ENCODE results near the gene SLC6A11.

Gene SLC6A11

DNA sequence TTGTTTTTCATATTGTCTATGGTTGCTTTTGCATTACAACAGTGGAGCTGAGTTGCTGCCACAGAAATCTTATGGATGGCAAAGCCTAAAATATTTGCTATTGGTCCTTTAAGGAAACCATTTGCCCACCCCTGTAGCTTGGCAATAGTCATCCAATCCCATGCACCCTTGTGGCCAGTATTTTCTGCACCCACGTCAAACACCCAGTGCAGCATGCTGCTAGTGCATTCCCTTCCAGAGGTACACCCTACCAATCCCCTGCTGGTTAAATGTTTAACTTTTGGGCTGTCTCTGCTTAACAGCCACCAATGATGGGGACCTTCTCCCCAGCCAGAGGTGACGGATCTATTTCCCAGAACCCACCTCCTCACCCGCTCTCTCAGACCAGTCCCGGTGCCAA, 23.8 kb upstream of the SLC6A11 start:
- no peak for DNase-seq

DNA sequence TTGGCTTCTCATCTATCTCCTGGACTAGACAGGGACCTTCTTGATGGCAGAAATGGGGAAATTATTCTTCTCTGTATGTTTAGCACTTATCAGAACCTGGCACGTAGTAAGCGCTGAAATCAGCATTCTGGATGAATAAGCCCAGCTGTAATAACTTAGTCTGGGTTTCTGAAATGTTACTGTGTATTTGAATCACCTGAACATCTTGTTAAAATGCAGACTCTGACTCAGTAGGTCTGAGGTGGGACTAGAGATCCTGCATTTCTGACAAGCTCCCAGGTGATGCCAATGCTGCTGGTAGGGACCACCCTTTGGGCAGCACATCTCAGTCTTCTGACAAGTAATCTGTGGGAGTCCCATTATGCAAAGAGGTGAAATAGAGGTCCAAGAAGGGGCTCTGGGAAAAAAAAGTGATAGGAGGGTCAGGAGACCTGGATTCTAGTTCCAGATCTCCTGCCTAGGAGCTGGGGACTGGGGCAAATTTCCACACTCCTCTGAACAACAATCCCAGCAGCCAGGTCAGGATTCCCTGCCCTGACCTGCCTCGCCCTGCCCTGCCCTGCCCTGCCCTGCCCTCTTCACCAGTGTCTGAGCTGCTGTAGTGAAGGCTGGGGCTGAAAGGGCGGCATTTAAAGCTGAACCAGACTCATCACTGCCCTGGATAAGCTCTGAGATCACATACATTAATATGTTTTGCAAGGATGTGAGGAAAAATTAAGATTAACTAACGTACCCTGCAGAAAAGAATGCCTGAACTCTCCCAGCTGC, 17.2 kb upstream of the SLC6A11 start:
- DNase-seq, result no peak

DNA sequence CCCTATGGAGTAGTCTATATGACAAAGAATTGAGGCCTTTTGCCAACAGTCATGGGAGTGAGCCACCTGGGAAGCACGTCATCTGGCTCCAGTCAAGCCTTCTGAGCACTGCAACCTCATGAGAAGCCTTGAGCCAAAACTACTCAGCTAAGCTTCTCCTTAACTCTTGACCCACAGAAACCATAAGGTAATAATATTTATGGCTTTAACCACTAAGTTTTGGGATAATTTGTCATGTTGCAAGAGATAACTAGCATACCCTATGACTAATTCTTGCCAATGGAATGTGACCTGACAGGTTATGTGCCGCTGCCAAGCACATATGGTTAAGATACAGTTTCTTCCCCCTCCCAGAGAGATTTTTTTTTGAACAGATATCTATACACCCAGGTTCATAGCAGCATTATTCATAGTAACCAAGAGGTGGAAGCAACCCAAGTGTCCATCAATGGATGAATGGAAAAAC, 11.8 kb upstream of the SLC6A11 start:
- no peak for DNase-seq

DNA sequence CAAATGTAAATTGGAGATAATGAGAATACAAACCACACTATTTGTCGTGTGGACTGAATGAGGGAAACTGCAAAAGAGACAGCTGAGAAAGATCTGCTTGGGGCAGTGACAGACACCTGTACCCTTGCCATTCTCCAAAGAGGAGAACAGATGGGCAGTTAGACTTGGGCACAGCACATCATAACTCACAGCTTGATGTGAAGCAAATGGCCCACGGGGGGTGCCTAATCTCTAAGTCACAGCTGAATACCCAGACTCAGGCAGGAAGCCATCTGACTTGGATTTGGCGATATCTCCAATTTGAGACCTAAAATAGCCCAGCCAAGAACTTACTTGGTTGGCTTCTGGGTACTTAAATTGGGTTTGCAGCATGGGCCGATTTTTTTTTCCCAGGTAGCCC, 10.0 kb upstream of the SLC6A11 start:
- DNase-seq, result no peak

DNA sequence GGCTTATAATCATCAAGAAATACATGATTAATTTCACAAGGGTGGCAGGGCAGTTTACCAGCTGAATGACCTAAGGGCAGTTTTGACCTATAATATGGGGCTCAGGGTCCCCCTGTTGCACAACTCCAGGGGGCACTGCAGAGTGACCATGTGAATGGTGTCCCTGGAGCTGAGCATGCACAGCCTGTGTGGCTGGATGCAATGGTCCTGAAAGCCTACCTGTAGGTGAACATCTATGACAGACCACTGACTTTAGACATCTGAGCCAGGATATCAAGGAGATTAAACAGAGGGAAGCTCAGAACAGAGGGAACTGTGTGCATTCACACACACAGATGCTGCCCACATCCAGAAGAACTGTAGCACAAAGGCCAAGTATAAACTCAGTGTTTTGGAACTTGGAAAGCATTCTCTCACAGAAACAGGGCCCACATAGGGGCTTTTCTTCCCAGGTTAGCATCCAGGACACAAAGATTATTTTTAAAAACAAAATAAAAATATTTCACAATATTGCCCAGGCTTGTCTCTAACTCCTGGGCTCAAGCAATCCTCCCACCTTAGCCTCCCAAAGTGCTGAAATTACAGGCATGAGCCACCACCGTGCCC, 7.8 kb upstream of the SLC6A11 start:
- no peak for DNase-seq

DNA sequence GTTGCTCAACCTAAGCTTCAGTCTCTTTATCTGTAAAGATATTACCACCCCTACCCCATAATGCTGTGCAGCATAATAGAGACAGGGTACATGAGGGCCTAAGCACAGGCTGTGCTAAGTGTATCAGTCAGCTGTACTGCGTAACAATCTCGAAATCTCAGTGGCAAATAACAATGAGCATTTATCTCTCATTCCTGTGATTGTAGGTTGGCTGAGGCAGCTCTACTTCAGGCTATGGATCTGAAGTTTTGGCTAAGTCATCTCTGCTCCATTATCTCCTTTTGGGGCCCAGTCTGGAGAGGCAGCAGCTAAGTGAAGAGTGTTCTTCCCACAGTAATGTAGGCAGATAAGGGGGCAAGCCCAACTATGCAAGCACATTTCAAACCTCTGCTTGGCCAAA, 7.1 kb upstream of the SLC6A11 start:
- DNase-seq, result no peak

DNA sequence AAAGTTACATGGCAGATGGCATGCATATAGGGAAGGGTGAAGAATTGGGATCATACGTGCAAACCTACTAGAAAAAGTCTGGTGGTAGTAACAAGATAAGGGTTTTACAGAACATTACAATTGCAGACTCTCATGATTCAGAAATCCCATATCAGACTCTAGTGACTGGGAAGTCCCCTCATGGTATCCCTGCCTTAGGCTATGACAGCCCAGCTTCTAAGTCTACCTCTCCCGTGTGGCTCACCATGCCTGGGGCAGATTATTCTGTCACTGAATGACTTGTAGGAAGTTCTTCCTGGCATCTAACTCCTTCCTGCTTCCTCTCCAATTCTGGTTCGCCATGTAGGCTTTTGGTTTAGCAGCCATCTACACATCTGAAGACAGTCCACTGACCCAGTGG, 5.7 kb upstream of the SLC6A11 start:
- no peak for DNase-seq

DNA sequence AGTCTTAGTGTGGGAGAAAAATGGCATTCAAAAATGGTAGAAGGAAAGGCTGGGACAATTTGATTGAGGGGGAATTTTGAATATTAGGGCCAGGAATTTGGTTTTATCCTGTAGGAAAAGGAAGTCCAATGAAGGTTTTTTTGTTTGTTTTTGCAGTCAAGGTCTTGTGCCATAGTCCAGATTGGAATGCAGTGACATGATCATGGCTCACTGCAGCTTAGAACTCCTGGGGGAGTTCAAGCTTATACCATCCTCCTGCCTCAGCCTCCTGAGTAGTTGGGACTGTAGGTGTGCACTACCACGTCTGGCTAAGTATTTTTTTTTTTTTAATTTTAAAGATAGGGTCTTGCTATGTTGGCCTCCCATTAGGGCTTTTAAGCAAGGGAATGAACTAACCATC, 2.6 kb upstream of the SLC6A11 start:
- no peak for DNase-seq

DNA sequence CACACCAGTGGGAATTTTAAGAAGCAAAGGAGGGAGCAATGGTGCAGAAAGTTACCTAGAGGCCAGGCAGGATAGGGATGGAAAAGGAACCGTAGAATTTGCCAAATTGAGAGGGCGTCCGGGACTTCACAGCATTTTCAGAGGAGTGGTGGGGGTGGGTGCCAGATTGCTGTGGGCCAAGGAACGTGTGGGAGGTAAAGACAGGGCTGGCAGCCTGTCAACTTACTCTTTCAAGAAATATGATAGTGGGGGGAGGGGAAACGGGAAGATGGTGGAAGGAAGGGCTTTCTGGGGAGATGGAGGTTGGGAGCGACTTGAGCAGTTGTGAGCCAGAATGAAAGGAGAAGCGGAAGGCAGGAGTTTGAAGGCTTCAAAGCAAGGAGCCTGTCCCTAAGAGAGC, 1.4 kb upstream of the SLC6A11 start:
- no peak for DNase-seq

DNA sequence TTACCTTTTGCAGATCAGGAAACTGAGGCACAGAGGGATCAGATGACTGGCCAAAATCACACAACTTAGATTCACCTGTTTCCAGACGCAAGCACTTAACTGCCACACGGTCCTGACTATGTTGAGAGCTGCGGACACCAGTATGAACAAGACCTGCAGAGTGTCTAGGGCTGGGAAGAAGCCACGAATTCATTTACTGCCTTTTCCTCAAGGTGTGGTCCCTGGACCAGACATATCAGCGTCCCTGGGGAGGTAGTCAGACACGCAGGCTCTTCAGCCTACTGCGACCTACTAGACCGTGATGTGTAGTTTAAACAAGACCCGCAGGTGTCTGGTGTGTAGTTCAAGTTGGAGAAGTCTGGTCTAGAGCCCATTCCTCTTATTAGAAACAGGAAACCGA, 541 bp upstream of the SLC6A11 start:
- no peak for DNase-seq

DNA sequence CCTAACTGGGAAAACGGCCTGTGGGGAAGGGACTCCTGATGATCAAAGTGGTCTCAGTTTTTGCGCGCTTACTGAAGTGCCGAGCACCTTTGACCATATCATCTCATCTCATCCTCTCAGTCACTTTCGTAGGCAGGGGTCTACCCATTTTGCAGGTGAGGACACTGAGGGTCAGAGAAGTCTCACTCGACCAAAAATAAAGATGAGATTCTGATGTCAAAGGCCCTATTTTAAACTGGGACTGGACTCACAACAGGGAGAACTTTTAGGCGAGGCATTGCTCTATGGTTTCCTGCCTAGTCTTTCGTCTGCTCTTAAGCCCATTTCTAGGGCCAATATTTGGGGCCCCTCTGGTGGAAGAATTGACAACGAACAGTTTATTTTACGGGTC, 830 bp downstream of the SLC6A11 start:
- no peak for DNase-seq

DNA sequence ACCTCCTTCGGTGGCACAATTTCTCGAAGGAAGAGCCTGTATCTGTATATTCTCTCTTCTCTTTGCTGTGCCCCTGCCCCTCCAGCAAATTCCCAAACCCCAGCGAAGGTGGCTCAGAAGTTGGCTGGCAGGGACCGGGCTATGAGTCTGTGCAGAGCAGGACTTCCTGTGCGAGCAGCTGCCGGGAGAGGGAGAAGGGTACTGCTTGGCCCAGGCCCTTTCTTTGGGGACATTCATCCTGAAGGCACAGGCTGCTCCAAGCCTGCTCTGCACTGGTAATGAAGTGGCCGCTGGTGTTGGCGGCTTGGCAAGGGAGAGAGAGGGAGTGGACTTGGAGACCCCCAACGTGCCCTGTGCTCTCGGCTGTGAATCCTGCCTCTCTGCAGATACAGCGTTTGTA, 1.5 kb downstream of the SLC6A11 start:
- DNase-seq, result no peak

DNA sequence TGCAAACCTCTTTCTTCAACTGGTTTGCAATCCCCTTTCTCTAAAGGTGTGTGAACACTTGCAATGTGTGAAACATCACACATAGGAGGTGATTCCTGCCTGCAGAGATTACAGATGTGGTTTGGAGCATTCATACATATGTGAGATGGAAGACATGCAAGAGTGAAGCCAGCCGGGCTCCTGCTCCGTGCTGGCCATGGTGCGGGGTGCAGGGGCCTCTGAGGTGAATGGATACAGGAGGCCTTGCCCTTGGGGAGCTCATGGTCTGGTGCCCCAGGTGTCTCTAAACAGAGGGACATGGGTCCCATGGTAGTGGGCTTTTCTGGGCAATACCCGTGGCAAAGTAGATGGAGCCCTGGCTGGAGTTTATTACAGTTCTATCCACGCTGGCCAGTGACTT, 6.0 kb downstream of the SLC6A11 start:
- DNase-seq, result no peak

DNA sequence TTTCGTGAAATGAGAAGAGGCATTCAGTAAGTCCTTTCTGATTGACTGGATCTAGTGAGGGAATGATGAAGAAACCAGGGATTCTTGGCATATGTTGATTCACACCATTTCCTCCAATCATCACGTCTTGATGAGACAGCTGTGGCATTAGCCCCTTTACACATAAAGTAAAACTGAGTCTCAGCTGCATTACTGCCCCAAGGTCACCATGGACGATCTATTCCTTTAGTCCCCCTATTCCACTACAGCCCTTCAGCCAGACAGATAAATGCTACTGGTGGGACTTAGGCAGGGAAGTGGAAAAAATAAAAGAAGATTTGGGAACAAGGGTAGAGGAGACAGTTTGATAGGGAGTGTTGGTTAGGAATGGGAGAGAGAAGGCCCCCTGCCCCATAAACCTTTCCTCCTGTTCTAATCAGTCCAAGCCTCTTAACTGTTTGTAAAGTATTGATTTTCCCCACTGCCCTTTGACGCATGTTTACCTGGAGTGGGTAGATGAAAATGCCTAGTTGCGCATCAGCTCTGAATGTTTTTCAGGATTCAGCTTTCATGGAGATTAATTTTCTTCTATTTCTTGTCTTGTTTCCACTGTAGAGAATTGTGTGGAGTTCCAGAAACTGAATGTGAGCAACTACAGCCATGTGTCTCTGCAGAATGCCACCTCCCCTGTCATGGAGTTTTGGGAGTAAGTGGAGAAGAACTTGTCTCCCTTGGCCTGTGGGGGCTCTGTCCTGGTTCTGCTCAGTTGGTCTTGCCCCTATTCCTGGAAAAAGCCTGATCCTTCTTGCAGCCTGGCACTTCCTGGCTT, 6.9 kb downstream of the SLC6A11 start:
- no peak for DNase-seq

DNA sequence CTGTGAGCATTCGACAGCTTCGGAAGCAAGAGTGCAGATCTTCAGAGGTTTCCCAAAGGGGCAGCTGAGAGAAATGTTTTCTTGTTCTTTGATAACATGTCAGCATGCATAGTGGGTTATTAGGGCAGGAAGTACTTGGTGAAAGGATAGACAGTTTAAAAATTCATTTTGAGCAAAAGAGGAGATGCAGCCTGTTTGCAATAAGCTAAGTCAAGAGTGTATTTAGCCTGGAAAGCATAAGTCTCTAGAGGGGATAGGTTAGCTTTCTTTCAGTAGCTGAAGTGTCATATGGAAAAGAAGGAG, 7.4 kb downstream of the SLC6A11 start:
- no peak for DNase-seq

DNA sequence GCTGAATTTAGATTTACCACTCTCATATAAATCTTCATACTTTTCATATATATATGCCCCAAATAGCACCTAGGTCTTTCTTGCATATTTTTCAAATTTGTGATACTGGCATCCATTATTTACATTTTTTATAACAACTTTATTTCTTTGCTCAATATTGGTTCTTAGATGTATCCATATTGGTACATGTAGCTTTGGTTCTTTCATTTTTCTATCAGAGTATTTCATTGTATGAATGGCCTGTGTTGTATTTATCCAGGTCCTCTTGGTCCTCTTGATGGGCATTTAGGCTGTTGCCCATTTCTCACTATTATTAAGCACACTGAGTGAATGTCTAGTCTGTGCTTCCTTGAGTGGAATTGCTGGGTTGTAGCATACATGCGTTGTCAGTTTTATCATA, 8.4 kb downstream of the SLC6A11 start:
- DNase-seq, result no peak

DNA sequence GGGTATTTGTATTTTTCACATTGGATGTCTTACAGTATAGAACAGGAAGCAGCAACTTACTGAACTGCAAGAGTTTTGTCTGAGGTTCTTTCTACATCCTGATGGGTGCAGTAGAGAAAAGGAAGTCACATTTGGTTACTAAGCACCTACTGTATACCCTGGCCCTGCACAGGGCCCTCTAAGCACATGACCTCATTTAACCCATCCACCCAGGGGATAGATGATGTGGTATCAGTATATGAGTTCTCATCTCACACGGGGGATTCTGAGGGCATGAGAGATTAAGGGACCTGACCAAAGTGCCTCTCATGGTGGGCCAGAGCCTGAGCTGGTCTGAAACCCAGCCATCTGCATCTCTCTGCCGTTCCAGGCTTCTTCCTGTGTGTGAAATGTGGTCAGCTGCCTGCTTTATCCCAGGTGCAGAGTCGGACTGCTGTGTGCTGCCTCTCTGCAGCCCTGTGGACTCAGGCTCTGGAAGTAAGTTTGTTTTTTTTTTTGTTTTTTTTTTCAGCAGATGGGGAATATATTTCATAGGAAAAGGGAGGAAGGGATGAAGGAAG, 17.9 kb downstream of the SLC6A11 start:
- no peak for DNase-seq

DNA sequence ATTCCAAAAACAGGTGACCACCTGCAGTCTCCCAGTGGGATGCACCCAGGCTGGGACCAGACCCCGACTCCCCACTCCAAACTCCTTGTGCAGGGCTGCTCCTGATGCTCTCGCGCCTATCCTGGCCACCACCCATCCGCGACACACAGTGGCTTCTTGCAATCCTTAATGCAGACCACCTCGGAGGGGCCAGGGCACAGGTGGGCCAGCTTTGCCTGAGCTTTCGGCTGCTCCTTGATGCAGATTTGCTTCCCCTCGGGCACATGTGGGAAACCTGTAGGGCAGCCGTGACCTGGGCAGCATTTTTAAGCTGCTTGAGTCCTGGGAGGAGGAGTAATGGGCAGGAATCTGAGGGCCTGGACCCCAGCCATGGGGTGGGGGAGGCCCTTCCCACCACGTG, 18.9 kb downstream of the SLC6A11 start:
- DNase-seq, result no peak

DNA sequence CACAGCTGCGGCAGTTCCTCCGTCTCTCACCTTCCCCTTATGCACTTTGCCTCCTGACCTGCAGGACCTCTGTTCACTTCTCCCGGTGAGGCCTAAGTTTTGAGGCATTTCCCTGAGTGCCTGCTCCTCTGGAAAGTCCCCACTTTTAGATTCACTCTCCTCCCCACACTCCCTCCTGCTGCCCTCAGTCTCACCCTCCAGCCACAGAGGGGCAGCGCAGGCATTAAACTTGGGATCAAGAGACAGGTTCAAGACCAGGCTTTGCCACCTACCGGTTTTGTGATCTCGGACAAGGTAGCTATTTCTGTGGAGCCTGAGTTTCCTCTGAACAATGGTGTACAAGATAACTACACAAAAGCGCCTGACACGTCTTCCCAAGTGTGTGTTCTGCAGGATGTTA, 19.4 kb downstream of the SLC6A11 start:
- no peak for DNase-seq

DNA sequence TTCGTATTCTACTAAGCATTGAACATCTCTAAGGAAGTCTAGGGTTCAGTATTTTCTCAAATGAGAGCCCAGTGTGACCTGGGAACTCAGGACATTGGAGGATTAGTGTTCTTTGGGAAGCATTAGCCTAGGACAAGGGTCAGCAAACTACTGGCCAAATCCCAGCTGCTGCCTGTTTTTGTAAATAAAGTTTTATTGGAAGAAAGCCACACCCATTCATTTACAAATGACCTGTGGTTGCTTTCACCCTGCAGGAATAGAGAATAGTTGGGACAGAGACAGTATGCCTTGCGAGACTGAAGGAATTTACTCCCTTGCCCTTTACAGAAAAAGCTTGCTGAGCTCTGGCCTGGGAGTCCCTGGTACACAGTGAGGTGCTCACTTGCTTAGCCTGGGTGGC, 20.6 kb downstream of the SLC6A11 start:
- DNase-seq, result no peak

DNA sequence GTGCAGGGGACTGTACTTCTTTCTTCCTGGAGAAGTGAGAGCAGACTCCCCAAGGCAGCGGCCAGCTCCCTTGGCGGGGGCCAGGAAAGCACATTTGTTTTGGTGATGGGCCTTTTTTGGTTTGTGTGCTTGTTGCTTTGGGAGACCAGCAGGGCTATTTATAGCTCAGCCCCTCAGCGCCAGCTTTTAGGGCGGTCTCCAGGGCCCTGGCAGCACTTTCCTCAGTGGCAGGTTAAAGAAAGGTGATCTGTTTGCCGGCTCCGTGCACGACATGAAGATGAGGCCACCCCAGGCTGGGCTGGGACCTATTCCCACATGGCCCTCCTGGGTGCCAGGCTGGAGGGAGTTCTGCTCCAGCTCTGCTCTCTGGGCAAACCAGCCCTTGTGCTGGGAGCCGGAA, 21.8 kb downstream of the SLC6A11 start:
- DNase-seq, result no peak

DNA sequence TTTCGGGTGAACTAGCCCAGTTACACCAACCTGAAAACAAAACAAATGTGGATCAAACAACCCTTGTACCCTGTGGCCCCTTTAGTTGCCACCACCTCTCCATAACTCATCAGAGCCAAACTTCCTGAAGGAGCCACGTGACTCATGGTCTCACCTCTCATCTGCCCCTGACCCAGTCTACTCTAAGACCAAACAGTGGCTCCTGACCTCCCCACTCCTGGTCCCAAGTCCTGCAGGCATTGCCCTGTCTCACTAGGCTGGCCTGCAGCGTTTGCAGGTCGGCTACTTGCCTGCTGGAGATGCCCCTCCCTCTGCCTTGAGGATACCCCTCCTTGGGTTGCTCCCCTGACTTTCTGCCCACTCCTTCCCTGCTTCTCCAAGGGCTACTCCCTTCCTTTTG, 23.1 kb downstream of the SLC6A11 start:
- no peak for DNase-seq

DNA sequence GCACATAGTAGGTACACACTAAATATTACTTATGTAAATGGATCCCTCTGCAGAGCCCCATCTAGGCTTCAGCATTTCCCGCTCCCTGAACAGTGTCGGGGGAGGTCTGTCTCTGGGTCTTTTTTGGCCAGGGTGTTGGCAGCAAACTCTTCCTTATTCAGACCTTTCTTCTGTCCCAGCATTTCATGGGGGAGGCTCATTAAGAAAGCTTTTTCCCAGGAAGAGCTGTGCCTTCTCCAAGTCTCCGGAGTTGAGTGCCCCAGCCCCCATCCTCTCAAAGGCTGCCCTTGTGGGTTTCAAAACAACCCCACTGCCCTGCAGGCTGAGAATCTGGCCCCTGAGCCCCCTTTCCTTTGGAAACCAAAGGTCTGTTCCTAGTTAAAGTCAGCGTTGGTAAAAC, 25.1 kb downstream of the SLC6A11 start:
- DNase-seq, result no peak

DNA sequence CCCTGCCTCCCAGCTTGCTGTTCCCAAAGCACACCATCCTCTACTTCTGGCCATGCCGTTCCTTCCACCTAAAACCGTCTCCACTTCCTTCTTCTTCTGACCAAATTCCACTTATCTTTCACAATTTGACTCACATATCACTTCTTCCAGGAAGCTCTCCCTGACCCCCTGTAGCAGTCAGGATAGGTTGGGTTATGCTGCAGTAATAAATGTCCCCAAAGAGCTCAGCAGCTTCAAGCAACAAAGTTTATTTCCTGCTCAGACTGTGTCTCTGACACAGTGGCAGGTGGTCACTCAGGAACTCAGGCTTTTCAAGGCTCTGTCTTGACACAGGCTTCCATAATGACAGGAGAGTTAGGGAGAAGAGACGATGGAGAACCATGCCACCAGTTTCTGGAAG, 27.4 kb downstream of the SLC6A11 start:
- DNase-seq, result no peak
